ENCODE measurements around the gene ALDH1L1. TPM values are rescaled to one million over a fixed set of nuclear protein-coding genes. Genes with fewer than 3 reads are reported as not detected.
A peak's percentile ranks its signal among the peaks of the same experiment; 100 is the strongest.

ALDH1L1 gene
- total RNA-seq, 1 experiment from 2014 or later, result 7.0 TPM

DNA sequence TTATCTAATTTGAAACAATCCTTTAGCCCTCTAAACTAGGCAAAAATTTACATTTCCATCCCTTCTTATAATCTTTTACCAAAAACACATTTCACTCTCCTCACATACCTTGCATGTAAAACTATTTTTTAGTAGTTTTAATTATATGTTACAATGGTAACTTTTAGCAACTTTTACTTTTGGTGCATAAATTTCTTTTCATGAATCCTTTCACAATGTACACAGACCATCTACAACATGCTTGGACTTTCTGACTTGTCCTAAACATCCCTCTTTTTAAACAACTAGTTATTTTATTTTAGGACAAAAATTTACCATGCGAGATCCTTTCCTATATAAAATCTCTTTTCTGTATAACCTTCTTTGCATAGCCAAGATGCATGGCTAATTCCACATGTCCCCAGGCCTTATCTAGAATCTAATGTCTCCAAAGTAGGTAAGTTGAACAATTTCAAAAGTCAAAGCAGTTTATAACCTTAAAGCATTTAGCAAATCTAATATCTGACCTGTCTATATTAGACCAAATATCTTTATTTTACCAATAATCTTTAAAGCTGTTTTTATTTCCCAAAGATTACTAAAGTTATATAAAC, 14.4 kb upstream of the ALDH1L1 start:
- no peak for DNase-seq (ENCODE audit: low spot score)

DNA sequence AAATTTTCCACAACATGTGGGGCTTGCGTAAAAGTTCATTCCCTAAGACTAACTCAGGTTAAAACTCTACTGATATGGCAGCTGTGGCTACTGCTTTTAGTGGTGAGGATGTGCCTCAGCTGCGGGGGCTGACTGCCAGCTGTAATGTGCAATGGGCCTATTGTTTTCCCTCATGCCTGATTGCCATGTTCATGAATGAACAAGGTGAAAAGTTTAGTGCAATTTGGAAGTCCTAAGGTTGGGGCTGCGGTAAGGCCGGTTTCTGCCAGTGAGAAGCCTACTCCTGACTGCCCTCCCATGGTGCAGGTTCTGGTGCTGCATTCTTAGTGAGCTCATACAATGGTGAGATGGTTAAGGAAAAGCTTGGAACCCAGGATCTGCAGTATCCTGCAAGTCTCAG, 10.9 kb upstream of the ALDH1L1 start:
- DNase-seq (ENCODE audit: low spot score), result no peak

DNA sequence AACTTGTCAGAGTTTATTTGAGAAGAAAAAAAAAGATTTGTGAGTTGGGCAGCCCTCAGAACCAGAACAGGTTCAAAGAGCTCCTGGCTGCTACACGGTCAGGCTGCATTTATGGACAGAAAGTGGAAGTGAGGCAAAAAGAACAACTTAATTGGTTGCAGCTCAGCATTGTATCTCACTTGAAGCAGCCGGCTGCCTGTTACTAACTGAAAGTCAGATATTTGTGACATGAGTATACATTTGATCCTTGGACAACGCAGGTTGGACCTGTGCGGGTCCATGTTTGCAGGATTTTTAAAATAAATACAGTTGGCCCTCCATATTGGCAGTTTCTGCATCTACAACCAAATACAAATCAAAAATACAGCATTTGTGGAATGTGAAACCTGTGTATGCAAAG, 7.5 kb upstream of the ALDH1L1 start:
- DNase-seq (ENCODE audit: low spot score), result no peak

DNA sequence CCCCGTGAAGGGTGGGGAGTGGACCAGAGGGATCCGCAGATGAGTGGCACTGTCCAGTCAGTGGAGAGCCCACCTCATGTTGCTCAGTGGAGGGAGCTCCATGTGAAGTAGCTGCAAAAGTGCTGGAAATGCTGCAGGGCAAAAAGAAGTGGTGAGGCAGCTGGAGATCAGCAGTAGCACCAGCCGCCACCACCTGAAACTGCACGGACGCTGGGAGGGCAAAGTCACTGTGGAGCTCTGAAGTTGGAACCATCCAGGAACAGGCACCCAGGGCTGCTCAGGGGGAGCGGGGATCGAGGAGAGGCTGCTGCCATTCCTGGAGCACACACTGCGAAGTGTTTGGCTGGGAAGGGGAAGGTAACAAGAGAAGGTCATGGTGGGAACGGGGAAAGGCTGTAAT, 6.4 kb upstream of the ALDH1L1 start:
- no peak for DNase-seq (ENCODE audit: low spot score)

DNA sequence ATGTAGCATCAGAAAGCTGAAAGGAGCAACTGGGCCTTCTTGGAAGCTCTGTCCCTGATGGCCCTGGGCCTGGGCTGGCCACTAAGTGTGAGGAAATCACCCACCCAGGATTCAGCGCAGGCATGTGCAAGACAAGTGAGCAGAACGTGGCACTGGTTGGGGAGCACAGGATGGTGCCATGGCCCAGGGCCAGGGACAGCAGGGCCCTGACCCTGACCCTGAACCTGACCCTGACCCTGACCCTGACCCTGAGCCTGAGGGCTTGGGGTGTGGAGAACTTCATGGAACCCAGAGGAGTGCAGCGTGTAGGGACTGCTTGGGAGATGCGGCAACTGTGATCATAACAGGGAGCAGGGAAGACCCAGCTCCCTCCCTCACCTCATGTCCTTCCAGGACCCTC, 5.9 kb upstream of the ALDH1L1 start:
- no peak for DNase-seq (ENCODE audit: low spot score)

DNA sequence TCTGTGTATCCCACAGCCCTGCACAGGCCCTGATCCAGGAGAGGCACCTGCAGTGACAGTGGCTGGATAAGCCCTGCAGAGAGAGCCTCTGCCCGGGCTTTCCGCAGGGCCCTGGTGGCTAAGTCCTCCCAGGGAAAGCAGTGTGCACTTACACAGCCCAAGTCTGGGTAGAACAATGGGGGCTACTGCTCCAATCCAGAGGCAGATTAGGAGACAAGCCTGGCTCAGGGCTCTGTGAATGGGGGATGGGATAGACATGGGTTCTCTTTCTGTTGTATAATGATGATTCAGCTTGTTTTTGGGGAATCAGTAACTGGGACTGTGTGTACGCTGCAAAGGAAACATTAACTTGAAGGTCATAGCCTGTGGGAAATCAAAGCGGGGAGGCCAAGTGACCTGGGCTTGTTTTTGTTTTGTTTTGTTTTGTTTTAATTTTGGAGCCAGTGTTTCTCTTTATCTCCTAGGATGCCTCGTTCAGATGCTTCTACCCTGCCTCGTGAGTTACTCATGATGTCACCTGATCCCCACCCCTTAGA, 4.1 kb upstream of the ALDH1L1 start:
- DNase-seq (ENCODE audit: low spot score), result no peak

DNA sequence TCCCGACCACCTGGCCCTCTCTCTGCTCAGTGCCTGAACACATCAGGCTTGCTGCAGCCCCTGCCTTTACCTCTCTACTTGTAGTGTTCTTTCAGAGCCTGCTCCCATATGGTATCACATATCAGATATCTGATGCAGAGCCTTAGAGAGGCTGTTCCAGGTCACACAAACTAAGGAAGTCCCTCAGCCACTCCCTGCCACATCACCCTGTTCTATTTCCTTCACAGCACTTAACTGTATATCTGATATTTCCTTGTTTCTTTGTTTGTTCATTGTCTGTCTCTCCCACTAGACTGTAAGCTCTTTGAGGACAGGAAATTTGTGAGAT, 976 bp upstream of the ALDH1L1 start:
- no peak for DNase-seq (ENCODE audit: low spot score)

DNA sequence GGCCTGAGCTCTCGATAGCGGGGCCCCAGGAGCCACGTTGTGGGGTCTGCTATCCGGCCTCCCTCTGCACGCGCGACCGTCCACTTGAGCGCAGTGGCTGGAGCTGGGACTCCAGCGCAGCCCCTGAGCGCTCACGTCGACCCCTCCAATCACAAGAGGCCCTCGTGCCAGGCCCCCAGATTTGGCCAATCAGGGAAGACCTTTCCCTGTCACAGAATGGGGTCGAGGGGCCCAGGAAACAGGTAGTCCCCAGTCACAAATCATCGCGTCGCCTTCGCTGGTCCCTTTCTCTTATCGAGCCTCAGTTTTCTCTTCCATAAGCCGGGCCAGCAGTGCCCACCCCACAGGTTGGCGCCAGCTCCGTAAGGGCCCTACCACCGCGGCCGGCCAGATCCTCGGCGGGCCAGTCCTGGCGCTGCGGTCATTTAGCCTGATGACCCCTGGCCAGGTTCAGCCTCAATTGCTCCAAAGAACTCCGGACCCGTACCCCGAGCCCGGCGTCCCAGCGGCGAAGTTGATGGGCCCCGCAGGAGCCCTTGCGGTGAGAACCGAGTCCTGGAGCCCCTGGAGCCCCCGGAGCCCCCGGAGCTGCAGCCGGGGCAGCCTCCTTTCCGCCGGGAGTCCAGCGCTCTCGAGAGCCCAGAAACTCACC, 435 bp downstream of the ALDH1L1 start:
- no peak for DNase-seq (ENCODE audit: low spot score)

DNA sequence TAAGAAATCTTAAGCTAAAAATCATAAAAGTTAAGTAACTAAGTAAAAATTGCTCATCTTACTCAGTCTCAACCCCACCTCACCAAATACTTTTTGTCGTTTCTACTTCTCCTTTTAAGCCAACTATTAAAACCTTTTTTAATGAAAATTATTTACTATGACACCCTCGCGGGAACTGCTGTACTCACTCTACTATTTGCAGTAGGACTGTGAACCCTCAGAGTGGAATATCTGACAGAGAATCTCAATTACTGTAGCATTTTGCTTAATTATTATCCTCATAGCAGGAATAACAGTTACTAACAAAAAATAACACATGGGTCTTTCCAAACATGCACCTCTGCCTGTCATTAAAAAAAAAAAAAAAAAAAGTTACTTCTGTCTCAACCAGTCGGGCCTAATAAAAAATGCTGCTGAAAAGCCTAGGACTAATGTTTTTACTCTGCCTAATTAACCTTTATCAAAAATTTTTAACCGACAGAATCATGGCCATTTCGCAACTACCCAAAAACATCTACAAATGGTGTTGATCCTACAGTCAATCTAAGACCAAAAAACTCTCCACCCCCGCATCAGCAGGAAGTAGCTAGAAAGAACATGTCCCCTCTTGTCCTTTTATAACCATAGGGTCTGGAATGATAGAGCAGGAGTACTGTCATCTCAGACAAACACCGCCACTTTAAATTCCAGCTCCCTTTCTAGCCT, 10.2 kb downstream of the ALDH1L1 start:
- no peak for DNase-seq (ENCODE audit: low spot score)

DNA sequence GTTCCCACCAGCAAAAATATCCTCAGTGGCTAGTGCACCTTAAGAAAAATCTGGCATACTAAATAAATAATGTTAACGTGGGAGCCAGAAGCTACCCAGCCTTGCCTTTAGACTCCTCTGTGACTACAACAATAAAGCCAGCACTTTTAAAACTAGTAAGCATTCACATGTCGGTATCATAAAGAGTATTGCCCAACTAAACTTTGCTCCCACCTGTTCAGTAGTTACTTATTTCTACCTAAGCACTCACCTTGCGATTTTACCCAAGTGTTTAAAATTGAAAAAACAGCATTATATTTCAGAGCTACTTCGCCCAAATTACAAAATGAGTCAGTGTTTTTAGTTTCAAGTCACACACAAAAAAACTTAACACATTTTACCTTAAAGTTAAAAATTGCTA, 12.8 kb downstream of the ALDH1L1 start:
- DNase-seq (ENCODE audit: low spot score), result no peak

DNA sequence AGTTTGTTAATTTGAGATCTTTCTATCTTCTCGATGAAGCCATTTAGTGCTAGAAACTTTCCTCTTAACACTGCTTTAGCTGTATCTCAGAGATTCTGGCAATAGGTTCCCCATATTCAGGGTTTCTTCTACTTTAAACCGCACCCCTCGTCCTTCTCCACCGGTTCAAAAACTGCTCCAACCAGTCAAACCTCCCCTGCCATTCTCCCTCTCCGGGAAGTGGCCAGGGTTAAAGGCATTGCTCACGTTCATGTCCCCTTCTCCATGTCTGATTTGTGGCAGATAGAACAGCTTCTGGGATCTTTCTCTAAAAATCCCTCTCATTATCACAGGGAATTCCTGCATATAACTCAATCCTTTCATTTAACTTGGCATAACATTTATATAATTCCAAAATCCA, 14.4 kb downstream of the ALDH1L1 start:
- no peak for DNase-seq (ENCODE audit: low spot score)

DNA sequence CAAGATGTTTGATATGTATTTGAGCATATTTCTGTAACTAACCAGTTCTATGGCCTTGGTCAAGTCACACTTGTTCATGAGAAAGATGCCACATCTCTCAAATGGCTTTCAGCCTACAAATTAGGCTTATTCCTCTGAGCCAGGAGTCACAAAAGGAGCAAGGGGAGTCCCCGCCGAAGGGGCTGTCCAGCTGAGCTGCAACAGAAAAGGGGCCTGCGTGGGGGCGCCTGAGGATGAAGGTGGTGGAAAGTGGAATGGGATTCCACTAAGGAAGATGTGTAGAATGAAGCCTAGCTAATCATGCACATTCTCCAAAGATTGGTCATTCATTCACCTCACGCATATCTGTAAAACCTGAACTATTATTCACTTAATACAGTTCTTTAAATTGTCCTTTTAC, 19.1 kb downstream of the ALDH1L1 start:
- no peak for DNase-seq (ENCODE audit: low spot score)

DNA sequence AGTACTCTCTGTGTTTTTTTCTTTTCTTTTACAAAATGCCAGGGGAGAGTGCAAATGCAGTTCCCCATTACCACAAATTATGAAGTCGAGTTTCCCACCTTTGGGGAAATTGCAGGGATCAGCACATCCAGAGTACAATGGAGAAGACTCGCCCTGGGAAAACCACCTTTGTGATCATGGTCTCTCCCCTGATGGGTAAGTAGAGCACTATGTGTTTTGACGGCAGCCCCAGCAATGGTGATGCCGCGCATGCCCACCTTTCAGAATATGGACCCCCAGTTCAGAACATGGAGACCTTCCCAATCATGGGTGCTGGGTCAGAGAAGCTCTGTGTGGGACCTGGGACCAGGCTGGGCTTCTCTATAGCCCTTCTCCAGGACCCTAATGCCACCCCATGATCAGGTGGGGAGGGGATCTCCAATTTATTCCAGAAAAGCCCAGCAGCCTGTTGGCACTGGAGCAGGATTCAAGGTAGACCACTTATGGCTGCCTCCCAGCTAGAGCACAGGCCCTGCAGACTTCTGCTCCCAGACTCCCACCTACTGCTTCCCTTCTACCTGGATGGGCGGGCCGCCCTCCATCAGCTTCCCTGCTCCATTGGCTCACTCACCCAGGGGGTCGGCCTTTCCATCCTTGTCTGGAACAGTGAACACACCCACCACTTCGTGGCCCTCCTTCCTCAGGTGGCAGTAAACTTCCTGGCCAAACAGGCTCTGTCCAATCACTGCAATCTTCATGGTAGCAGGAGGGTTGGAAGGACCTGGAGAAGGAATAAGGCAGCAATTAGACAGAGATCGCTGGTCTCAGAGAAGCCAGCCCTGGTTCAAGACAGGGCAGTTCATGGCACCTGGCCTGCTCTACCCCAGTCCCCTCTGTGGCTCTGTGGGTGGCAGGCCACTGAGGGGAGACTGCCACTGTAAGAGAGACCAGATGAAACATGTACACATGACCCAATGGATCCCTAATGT, 19.9 kb downstream of the ALDH1L1 start:
- DNase-seq (ENCODE audit: low spot score), result no peak

DNA sequence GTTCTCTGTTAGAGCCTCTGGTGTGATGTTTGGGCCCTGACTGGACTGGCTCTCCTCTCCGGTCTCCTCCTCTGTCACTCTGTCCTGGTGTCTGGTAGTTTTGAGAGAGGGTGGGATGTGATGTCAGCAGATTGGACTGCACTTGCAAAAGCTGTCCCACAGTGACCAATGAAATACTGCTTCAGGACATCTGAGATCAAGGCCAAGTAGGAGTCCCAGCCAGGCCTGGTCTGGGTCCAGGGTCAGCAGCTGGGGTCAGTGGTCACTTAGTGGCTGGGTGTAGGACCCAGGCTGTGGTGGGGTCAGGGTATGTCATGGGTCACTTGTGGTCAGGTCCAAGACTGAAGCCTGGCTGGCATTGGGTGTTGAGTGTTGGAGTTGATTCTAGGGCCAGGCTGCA, 20.9 kb downstream of the ALDH1L1 start:
- no peak for DNase-seq (ENCODE audit: low spot score)

DNA sequence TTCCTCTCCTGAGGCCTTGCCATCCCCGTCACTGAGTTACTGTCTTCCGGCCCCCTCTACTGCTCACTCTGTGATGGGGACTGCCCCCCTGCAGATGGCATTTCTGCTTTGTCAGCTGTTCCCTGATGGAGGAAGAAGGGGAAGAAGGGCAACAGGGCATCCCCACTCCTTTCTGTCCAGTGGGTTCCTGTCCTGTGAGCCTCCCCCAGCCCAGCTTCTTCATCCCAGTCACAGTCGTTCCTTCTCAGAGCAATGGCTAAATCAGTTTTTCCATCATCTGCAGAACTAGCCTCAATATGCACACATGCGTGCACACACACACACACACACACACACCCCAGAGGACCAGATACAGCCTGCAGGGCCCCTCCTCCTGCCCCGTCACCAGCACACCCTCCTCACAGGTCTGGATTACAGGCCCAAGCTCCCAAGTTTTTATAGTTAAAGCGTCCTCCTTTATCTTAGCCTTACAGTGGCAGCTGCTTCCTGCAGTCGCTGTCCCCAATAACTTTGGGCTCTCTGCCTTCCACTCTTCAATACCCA, 21.4 kb downstream of the ALDH1L1 start:
- DNase-seq (ENCODE audit: low spot score), result no peak

DNA sequence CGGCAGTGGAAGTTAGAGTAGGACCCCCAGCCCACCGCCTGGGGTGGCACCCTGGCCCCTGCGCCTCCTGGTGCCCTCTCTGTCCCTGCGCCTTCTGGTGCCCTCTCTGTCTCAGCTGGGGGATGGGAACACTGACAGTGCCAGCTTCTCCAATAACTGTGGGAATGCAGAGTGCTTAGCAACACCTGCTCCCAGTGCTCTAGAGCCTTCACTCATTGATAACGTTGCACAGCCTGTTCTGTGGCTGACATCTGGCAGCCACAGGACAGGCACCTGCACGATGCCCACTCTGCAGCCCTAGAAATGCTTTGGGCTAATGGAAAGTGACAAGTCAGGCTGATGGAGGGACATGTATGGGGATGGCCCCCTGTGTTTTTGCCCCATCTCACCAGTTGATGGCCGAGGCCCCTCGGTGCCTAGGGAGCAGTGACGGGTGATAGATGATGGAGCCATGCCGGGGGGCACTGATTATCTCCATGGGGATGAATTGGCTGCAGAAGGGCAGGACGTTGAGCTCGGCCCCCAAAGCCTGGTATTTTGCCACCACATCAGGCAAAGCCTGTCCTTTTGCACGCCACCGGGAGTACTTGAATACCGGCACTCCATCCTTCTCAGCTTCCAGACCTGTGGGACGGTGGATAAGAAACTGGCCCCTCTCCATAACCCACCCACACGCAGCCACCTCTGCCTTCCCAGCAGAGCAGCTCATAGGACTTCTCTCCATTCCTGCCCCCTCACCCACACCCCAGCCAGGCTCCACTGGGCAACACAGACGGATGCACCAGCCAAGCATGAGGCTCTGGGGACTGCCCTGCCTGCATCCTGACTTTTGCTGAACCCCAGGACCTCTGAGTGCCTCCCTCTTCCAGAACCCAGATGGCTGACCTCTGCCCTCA, 22.1 kb downstream of the ALDH1L1 start:
- DNase-seq (ENCODE audit: low spot score), result no peak

DNA sequence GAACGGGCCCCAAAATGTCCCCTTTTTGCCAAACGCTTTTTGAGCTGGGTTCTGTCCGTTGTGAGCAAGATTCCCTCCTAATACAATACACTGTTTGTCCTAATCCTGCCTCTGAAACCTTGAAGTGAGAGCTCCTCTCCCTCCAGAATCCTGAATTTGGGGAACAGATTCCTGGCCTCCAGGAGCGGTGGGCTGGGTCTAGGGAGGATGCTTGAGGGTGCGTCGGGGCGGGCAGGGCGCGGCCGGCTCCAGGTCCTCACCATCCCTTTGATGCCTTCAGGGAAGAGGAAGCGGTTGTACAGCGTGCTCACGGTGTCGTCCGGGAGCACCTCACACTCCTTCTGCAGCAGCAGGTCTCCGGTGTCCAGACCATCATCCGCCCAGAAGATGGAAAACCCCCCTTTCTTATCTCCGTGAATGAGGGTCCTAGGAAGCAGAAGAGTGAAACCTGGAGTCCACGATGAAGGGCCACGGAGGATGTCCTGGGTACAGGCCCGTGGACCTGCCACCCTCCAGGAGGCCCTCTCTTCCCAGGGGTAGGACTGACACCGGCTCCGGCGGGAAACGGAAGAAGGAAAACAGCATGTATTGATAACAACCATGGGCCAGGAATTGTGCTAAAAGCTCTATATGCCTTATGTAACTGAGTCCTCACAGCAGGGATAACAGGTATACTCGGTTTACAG, 23.2 kb downstream of the ALDH1L1 start:
- DNase-seq (ENCODE audit: low spot score), result no peak

DNA sequence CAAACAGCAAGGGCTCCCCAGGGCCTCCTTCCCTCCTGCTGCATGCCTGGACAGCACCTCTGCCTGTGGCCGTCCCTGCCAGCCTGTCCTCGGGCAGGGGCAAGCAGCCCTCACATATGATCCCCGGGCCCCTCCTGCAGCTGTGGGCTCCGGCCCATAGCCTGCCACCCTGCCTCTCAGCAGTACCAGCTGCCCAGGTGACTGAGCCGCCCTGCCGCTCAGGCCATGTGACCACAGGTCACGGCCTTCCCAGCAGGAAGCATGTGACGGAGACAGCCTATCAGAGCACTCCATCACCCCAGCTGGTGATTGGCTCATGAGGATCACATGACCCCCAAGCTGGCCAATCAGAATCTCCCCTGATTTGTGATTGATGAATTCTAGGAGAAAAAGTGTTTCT, 23.9 kb downstream of the ALDH1L1 start:
- DNase-seq (ENCODE audit: low spot score), result peak; percentile 45

DNA sequence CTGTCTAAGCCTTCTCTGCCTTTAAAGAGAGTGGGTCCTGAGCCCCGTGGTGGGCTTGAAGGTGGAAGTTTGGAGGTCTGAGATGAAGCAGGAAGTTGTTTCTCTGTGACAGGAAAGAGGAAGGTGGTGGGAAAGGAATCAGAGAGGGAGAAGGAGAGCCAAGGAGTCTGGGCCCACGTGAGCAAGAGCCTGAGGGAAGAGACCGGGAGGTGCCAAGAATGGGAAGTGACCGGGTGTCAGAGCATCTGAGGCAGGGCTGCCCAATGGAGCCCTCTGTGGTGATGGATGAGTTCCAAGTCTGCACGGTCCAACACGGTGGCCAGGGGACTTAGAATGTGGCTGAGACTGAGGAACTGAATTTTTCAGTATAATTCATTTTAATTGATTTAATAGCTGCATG, 24.6 kb downstream of the ALDH1L1 start:
- DNase-seq (ENCODE audit: low spot score), result no peak

DNA sequence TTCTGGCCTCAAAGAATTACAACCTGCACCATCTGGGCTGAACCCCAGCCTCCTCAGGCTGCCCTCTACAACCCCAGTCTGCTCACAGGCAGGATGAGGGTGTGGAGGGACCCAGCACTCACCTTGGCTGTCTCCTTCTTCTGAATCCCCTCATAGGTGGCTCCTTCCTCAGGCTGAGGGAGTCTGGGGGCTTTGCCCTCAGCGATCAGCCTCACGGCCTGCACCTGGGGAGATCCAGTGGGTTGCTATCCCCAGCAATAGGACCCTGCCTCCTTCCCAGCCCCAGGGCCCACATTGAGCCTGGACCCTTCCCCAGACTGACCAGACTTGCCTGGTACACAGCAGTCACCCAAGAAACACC, 25.1 kb downstream of the ALDH1L1 start:
- no peak for DNase-seq (ENCODE audit: low spot score)
